Loucy (cell line): ENCODE data around the gene ACOT13.

Experiments used
- H2AFZ ChIP-seq: fragments of 200-600 bp; sonication (generic); 2 replicates; pipeline ENCODE4 v1.6.0; 2016; ENCODE audit warnings: antibody characterized with exemption, mild to moderate bottlenecking, low read length, moderate library complexity
- H3F3A ChIP-seq: fragments of 200-600 bp; 2 replicates; pipeline ENCODE4 v1.6.0; 2016; ENCODE audit warnings: antibody characterized with exemption, low read depth, mild to moderate bottlenecking
- H3K27me3 ChIP-seq: fragments of 200-600 bp; sonication (generic); 2 replicates; pipeline ENCODE4 v1.6.1; 2014; ENCODE audit warnings: low read length, mild to moderate bottlenecking; ENCODE audit not compliant: insufficient read depth, poor library complexity, severe bottlenecking
- H3K36me3 ChIP-seq: fragments of 200-600 bp; sonication (generic); 2 replicates; pipeline ENCODE4 v1.6.1; 2016; ENCODE audit warnings: low read length; ENCODE audit not compliant: insufficient read depth
- H3K4me1 ChIP-seq: fragments of 200-600 bp; sonication (generic); 2 replicates; pipeline ENCODE4 v1.5.1; 2014; ENCODE audit warnings: low read length, mild to moderate bottlenecking; ENCODE audit not compliant: insufficient read depth, poor library complexity, severe bottlenecking
- H3K4me2 ChIP-seq: fragments of 200-600 bp; sonication (generic); 2 replicates; pipeline ENCODE4 v1.6.0; 2014; ENCODE audit warnings: antibody characterized with exemption, low read length, low read depth, mild to moderate bottlenecking; ENCODE audit not compliant: poor library complexity, severe bottlenecking
- H3K4me3 ChIP-seq: fragments of 200-600 bp; sonication (generic); 2 replicates; pipeline ENCODE4 v1.5.1; 2014; ENCODE audit warnings: low read length, mild to moderate bottlenecking, mixed read lengths; ENCODE audit not compliant: poor library complexity, severe bottlenecking
- H3K79me2 ChIP-seq: fragments of 200-600 bp; sonication (generic); 2 replicates; pipeline ENCODE4 v1.6.1; 2014; ENCODE audit warnings: low read length; ENCODE audit not compliant: insufficient read depth
- H3K9ac ChIP-seq: fragments of 200-600 bp; sonication (generic); 2 replicates; pipeline ENCODE4 v1.6.0; 2014; ENCODE audit warnings: mild to moderate bottlenecking, low read depth, low read length, moderate library complexity; ENCODE audit not compliant: poor library complexity, severe bottlenecking
- H3K9me2 ChIP-seq: fragments of 200-600 bp; sonication (generic); replicated peaks from 2 replicates; pipeline ENCODE4 v1.6.1; 2016; ENCODE audit warnings: low read depth, low read length, mixed read lengths
- H3K9me3 ChIP-seq: fragments of 200-600 bp; sonication (generic); 2 replicates; pipeline ENCODE4 v1.6.1; 2014; ENCODE audit warnings: mild to moderate bottlenecking, antibody characterized with exemption, low read length, low read depth; ENCODE audit not compliant: insufficient read depth
- H4K20me1 ChIP-seq: fragments of 200-600 bp; sonication (generic); 2 replicates; pipeline ENCODE4 v1.6.0; 2014; ENCODE audit warnings: antibody characterized with exemption, low read length, mild to moderate bottlenecking; ENCODE audit not compliant: insufficient read depth, poor library complexity, severe bottlenecking
- EZH2phosphoT487 ChIP-seq: fragments of 200-600 bp; IDR thresholded peaks from 2 replicates; pipeline ENCODE4 v1.6.1; 2018; ENCODE audit warnings: antibody characterized with exemption, mild to moderate bottlenecking, moderate library complexity, borderline replicate concordance
- TF ChIP-seq, protein P1 (sequence below): fragments of 200-600 bp; sonication (generic); conservative IDR thresholded peaks from 2 replicates; pipeline ENCODE4 v1.5.1; 2014; ENCODE audit warnings: mild to moderate bottlenecking, antibody characterized with exemption, low read length

The ACOT13 gene

DNA sequence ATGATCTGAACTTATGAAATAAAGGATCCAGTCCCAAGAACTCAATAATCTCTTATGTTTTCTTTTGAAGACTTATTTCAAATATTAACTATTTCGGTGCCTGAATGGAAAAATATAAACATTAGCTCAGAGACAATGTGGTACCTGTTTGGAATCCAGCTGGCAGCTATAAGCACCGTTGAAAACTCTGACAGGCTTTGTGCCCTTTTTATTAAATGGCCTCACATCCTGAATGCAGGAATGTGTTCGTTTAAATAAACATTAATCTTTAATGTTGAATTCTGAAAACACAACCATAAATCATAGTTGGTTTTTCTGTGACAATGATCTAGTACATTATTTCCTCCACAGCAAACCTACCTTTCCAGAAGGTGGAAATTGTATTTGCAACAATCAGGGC is 16.5 kb upstream of the ACOT13 start:
- Histone ChIP-seq H3K4me2 (no peak overlapping the region), H3K9me3 (no peaks in the 10 kb centered on the region)

DNA sequence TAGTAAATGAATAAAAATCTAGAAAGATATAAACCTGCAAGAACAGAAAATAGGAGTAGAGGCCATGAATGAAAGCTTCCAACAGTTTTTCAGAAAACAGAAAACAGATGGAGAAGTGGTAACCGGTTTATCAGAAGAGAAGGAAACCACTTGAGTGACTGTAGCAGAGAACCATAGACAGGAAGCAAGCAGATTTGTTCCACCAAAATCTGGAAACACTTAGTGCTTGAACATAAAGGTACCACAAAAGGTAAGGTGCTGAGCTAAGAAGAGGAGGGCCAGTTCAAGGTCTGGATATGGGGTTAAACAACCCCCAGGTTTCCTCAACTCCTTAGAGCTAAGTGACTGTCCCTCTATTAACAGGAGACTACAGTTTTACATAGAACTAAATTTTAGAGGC is 11.7 kb upstream of the ACOT13 start:
- Histone ChIP-seq H3K36me3 (peaks cover 39% of the 10 kb centered on the region), H3K4me1 (peaks cover 7% of the 10 kb centered on the region), H3K9me2 (no peaks in the 10 kb centered on the region), H3F3A (no peaks in the 10 kb centered on the region), H3K4me3 (no peak overlapping the region), H3K27me3 (no peaks in the 10 kb centered on the region), H4K20me1 (no peaks in the 10 kb centered on the region), H3K9ac (no peak overlapping the region), H3K4me2 (no peak overlapping the region), H2AFZ (no peak overlapping the region), H3K9me3 (no peaks in the 10 kb centered on the region), H3K79me2 (peaks cover 20% of the 10 kb centered on the region)
- TF ChIP-seq EZH2phosphoT487, result no peak
- TF ChIP-seq, protein P1, sequence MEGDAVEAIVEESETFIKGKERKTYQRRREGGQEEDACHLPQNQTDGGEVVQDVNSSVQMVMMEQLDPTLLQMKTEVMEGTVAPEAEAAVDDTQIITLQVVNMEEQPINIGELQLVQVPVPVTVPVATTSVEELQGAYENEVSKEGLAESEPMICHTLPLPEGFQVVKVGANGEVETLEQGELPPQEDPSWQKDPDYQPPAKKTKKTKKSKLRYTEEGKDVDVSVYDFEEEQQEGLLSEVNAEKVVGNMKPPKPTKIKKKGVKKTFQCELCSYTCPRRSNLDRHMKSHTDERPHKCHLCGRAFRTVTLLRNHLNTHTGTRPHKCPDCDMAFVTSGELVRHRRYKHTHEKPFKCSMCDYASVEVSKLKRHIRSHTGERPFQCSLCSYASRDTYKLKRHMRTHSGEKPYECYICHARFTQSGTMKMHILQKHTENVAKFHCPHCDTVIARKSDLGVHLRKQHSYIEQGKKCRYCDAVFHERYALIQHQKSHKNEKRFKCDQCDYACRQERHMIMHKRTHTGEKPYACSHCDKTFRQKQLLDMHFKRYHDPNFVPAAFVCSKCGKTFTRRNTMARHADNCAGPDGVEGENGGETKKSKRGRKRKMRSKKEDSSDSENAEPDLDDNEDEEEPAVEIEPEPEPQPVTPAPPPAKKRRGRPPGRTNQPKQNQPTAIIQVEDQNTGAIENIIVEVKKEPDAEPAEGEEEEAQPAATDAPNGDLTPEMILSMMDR, result no peak

More for the DNA sequence above, 16.5 kb upstream of the ACOT13 start:
- TF ChIP-seq, protein P1, result no peak
- TF ChIP-seq EZH2phosphoT487, result no peak
- Histone ChIP-seq H3K36me3 (peaks cover 42% of the 10 kb centered on the region), H3K79me2 (no peaks in the 10 kb centered on the region), H3K27me3 (no peaks in the 10 kb centered on the region), H3K4me3 (no peak overlapping the region), H2AFZ (no peak overlapping the region), H3K4me1 (peaks cover 11% of the 10 kb centered on the region), H3K9ac (no peak overlapping the region), H4K20me1 (no peaks in the 10 kb centered on the region), H3K9me2 (no peaks in the 10 kb centered on the region), H3F3A (no peaks in the 10 kb centered on the region)

GRCh38 chr6:24658573-24659560 is 8.0 kb upstream of the ACOT13 start:
- H3K79me2 ChIP-seq, result peaks cover 42% of the 10 kb centered on the region
- H3K9ac ChIP-seq, result no peak overlapping the region
- no peak overlapping the region for H3K4me3 ChIP-seq
- no peaks in the 10 kb centered on the region for H3K27me3 ChIP-seq
- H3K4me2 ChIP-seq, result no peak overlapping the region
- H3K9me2 ChIP-seq, result no peaks in the 10 kb centered on the region
- no peaks in the 10 kb centered on the region for H3K9me3 ChIP-seq
- H2AFZ ChIP-seq, result no peak overlapping the region
- peaks cover 10% of the 10 kb centered on the region for H3K36me3 ChIP-seq
- peaks cover 10% of the 10 kb centered on the region for H3K4me1 ChIP-seq
- peaks cover 2% of the 10 kb centered on the region for H4K20me1 ChIP-seq
- TF ChIP-seq EZH2phosphoT487, result no peak
- TF ChIP-seq, protein P1, result no peak
- H3F3A ChIP-seq, result no peaks in the 10 kb centered on the region
